Activated T-helper 17 cell treated with anti-CD3 and anti-CD28 coated beads, Interleukin-2, amount 50 U/mL, for 72 hours (primary cell): Measurements from ENCODE around the gene ESRP2. TPM values are rescaled to one million over a fixed set of nuclear protein-coding genes. Genes with fewer than 3 reads are reported as not detected.
A peak's percentile ranks its signal among the peaks of the same experiment; 100 is the strongest.

ENCODE experiments used
- ATAC-seq: fragments of 150-1000 bp; cut with Tn5 transposase; replicated peaks from 2 replicates; pipeline ENCODE4 v1.10.0; 2021; ENCODE audit warnings: mild to moderate bottlenecking, moderate library complexity
- H3K27ac Mint-ChIP-seq: one replicate; pipeline ENCODE4 v1.8.0; 2022; ENCODE audit warnings: mixed read lengths
- H3K27me3 Mint-ChIP-seq: one replicate; pipeline ENCODE4 v1.8.0; 2022; ENCODE audit warnings: mixed read lengths
- H3K36me3 Mint-ChIP-seq: one replicate; pipeline ENCODE4 v1.8.0; 2022; ENCODE audit warnings: low read depth, mild to moderate bottlenecking, mixed read lengths
- H3K4me1 Mint-ChIP-seq: one replicate; pipeline ENCODE4 v1.8.0; 2022; ENCODE audit warnings: mixed read lengths
- H3K4me3 Mint-ChIP-seq: one replicate; pipeline ENCODE4 v1.8.0; 2022; ENCODE audit warnings: mild to moderate bottlenecking, mixed read lengths
- H3K9me3 Mint-ChIP-seq: one replicate; pipeline ENCODE4 v1.8.0; 2022; ENCODE audit warnings: mixed read lengths
- total RNA-seq, 2 donors: library from RNA; stranded (reverse); gene quantifications; one replicate each; pipeline ENCODE4 v1.2.3, GENCODE V29; 2022

ESRP2 gene
- total RNA-seq, 2 donors from 2014 or later = 0.13 to 0.15 TPM

- Mint-ChIP-seq H3K27me3 (no peaks in the 10 kb centered on the region), H3K4me3 (peak overlapping the region; percentile 71), H3K9me3 (no peaks in the 10 kb centered on the region), H3K4me1 (peaks cover 46% of the 10 kb centered on the region), H3K36me3 (peaks cover 97% of the 10 kb centered on the region), H3K27ac (peak overlapping the region; percentile 90)
- ATAC-seq = peak; percentile 68
Measured at GRCh38 chr16:68270353-68270752, 34.4 kb upstream of the ESRP2 start.

GRCh38 chr16:68269793-68270192 is 33.9 kb upstream of the ESRP2 start:
- H3K9me3 Mint-ChIP-seq = no peaks in the 10 kb centered on the region
- H3K4me1 Mint-ChIP-seq = peaks cover 48% of the 10 kb centered on the region
- no peak for ATAC-seq
- peak overlapping the region; percentile 71 for H3K4me3 Mint-ChIP-seq
- peaks cover 97% of the 10 kb centered on the region for H3K36me3 Mint-ChIP-seq
- no peaks in the 10 kb centered on the region for H3K27me3 Mint-ChIP-seq
- peak overlapping the region; percentile 90 for H3K27ac Mint-ChIP-seq

DNA sequence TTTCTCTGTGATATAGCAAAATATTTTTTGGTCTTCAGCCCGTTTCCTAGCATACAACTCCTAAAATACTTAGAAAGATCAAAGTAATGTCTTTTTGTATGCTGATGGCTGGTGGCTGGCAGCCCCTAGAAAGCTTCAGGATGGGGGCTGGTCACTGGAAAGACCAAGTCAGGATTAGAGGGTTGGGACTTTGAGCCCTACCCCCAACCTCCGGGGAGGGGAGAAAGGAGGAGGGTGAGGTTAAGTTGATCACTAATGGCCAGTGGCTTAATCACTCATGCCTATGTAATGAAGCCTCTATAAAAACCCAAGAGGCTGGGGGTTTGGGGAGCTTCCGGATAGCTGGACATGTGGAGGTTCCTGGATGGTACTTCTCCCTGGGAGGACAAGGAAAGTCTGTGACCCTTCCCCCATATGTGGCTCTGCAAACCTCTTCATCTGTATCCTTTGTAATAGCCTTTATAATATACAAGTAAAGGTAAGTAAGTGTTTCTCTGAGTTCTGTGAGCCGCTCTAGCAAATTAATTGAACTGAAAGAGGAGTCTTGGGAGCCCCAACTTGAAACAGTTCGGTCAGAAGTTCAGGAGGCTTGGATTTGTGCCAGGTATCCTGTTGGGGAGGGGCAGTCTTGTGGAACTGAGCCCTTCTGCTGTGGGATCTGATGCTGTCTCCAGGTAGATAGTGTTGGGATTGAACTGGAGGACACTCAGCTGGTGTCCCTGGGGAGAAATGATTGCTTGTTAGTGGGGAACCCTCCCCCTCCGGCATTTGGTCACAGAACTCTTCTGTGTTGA is 31.9 kb upstream of the ESRP2 start:
- H3K36me3 Mint-ChIP-seq = peaks cover 79% of the 10 kb centered on the region
- H3K27me3 Mint-ChIP-seq = no peaks in the 10 kb centered on the region
- H3K27ac Mint-ChIP-seq = peak overlapping the region; percentile 91
- peaks cover 39% of the 10 kb centered on the region for H3K4me1 Mint-ChIP-seq
- no peaks in the 10 kb centered on the region for H3K9me3 Mint-ChIP-seq
- peak overlapping the region; percentile 87 for H3K4me3 Mint-ChIP-seq
- ATAC-seq = no peak

- peaks cover 34% of the 10 kb centered on the region for H3K4me1 Mint-ChIP-seq
- no peaks in the 10 kb centered on the region for H3K27me3 Mint-ChIP-seq
- no peaks in the 10 kb centered on the region for H3K9me3 Mint-ChIP-seq
- peak; percentile 52 for ATAC-seq
- H3K36me3 Mint-ChIP-seq = peaks cover 54% of the 10 kb centered on the region
- peak overlapping the region; percentile 87 for H3K4me3 Mint-ChIP-seq
- H3K27ac Mint-ChIP-seq = peak overlapping the region; percentile 92
Measured at GRCh38 chr16:68265078-68265920, 29.4 kb upstream of the ESRP2 start.

DNA sequence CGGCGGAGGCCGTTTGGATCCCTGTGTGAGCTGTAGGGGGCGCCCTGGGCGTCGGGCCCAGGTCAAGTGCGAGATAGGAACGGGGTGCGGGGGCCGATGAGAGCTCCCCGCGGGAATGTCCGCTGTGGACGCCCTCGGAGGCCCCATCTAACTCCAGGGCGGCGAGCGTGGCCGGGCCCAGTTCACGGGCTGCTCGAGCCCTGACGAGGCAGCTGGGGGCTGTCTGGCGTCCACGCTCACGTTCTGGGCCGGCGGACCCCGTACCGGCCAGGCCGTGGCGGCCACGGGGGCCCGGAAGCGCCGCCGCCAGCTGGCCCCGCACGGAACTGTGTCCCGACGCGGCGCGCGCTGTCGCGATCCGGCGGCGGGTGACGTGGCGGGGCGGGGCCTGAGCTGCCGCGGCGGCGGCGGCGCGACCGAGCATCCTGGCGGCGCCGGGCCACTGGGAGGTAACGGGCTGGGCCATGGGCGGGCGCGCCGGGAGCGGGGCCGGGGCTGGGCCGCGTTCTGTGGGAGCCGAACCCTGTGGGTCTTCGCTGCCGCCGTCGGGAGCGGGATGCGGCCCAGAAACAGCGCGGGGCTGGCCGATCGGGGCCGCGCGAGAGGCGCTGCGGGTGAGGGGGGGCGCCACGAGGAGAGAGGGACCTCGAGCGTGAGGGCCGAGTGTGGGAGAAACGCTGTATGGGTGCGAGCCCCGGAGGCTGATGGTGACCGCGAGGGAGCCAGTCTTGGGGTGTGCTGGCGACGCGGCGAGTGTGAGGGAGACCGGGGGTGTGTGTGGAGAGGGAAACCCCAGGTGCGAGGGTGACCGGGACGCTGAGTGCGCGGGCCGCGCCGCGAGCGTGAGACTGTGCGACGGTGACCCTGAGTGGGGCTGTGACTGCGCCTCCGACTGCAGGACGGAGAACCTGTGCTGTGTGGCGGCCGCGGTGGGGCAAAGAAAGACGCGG is 28.5 kb upstream of the ESRP2 start, which contains the start of gene SLC7A6:
SLC7A6 (plus strand) TSS at position 399 of the 950 bp plus-strand sequence. CDS start 10,201 bp downstream, outside the sequence.
- peaks cover 30% of the 10 kb centered on the region for H3K4me1 Mint-ChIP-seq

GRCh38 chr16:68263559-68264127 is 27.7 kb upstream of the ESRP2 start:
- peak overlapping the region; percentile 87 for H3K4me3 Mint-ChIP-seq
- H3K4me1 Mint-ChIP-seq = peaks cover 24% of the 10 kb centered on the region
- no peak for ATAC-seq
- peaks cover 39% of the 10 kb centered on the region for H3K36me3 Mint-ChIP-seq
- no peaks in the 10 kb centered on the region for H3K9me3 Mint-ChIP-seq
- peak overlapping the region; percentile 92 for H3K27ac Mint-ChIP-seq
- H3K27me3 Mint-ChIP-seq = no peaks in the 10 kb centered on the region

More for the DNA sequence above, 28.5 kb upstream of the ESRP2 start, which contains the start of gene SLC7A6:
- peaks cover 45% of the 10 kb centered on the region for H3K36me3 Mint-ChIP-seq
- peak within 1 kb of the TSS; percentile 87 for H3K4me3 Mint-ChIP-seq
- H3K27ac Mint-ChIP-seq = peak within 1 kb of the TSS; percentile 92
- ATAC-seq = peak; percentile 80
- no peaks in the 10 kb centered on the region for H3K9me3 Mint-ChIP-seq
- no peaks in the 10 kb centered on the region for H3K27me3 Mint-ChIP-seq

DNA sequence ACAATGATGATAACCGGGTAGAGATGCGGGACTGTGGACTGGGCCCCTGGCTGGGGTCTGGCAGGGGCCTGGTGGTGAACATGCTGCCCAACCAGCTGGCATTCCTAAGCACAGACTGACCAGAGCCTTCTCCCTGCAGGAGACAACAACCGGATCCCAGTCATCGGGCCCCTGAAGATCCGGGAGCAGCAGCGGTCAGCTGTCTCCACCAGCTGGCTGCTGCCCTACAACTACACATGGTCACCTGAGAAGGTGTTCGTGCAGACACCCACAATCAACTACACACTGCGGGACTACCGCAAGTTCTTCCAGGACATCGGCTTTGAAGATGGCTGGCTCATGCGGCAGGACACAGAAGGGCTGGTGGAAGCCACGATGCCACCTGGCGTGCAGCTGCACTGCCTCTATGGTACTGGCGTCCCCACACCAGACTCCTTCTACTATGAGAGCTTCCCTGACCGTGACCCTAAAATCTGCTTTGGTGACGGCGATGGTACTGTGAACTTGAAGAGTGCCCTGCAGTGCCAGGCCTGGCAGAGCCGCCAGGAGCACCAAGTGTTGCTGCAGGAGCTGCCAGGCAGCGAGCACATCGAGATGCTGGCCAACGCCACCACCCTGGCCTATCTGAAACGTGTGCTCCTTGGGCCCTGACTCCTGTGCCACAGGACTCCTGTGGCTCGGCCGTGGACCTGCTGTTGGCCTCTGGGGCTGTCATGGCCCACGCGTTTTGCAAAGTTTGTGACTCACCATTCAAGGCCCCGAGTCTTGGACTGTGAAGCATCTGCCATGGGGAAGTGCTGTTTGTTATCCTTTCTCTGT is 23.3 kb upstream of the ESRP2 start:
- no peak for ATAC-seq
- peaks cover 17% of the 10 kb centered on the region for H3K36me3 Mint-ChIP-seq
- H3K4me3 Mint-ChIP-seq = no peak overlapping the region
- no peak overlapping the region for H3K27ac Mint-ChIP-seq
- H3K27me3 Mint-ChIP-seq = no peaks in the 10 kb centered on the region
- no peaks in the 10 kb centered on the region for H3K9me3 Mint-ChIP-seq
- H3K4me1 Mint-ChIP-seq = peaks cover 7% of the 10 kb centered on the region

DNA sequence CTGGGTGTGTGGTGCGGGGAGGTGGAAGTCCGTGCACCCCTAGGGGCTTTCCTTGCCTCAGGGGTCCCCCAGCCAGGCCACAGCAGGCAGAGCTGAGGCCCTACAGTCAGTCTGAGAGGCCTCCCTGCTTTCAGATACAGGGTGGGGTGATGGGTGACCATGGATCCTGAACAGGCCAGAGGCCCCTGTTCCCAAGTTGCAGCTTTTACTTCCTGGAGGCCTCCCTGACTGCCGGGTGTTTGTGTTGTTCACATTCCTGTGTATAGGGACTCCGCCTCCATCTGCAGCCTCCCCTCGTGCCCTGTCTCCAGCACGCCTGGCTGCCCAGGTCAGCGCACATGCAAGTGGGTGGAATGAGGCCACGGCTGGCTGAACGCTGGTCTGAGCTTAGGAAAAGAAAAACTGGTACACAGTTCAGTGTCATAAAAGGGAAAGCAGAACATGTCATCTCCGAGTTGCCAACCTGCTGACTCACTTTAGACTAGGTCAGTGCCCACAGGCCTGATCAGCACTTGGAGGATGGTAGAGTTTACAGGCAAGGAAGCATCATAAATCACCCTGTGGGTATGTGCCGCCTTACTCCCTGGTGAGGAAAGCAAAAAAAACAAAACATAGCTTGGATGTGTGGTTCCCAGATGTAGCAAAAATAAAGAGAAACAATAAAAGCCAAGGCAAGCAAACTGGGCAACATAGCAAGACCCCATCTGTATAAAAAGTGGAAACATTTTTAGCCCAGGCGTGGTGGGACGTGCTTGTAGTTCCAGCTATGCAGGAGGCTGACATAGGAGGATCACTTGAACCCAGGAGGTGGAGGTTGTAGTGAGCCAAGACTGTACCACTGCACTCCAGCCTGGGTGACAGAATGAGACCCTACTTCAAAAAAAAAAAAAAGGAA is 22.2 kb upstream of the ESRP2 start:
- Mint-ChIP-seq H3K4me3 (no peak overlapping the region), H3K36me3 (peaks cover 21% of the 10 kb centered on the region), H3K27ac (no peak overlapping the region), H3K4me1 (peaks cover 2% of the 10 kb centered on the region), H3K9me3 (no peaks in the 10 kb centered on the region), H3K27me3 (no peaks in the 10 kb centered on the region)
- peak; percentile 48 for ATAC-seq

GRCh38 chr16:68257251-68257905 is 21.5 kb upstream of the ESRP2 start:
- H3K27ac Mint-ChIP-seq = no peak overlapping the region
- no peaks in the 10 kb centered on the region for H3K9me3 Mint-ChIP-seq
- no peak overlapping the region for H3K4me3 Mint-ChIP-seq
- peaks cover 28% of the 10 kb centered on the region for H3K36me3 Mint-ChIP-seq
- no peaks in the 10 kb centered on the region for H3K4me1 Mint-ChIP-seq
- no peaks in the 10 kb centered on the region for H3K27me3 Mint-ChIP-seq
- no peak for ATAC-seq

GRCh38 chr16:68255712-68256111 is 19.8 kb upstream of the ESRP2 start:
- H3K9me3 Mint-ChIP-seq = no peaks in the 10 kb centered on the region
- H3K27ac Mint-ChIP-seq = no peak overlapping the region
- H3K36me3 Mint-ChIP-seq = peaks cover 45% of the 10 kb centered on the region
- H3K4me1 Mint-ChIP-seq = no peaks in the 10 kb centered on the region
- H3K27me3 Mint-ChIP-seq = no peaks in the 10 kb centered on the region
- H3K4me3 Mint-ChIP-seq = no peak overlapping the region
- ATAC-seq = no peak

- Mint-ChIP-seq H3K27ac (no peak overlapping the region), H3K27me3 (no peaks in the 10 kb centered on the region), H3K9me3 (no peaks in the 10 kb centered on the region)
Measured at GRCh38 chr16:68253721-68254120, 17.8 kb upstream of the ESRP2 start.

DNA sequence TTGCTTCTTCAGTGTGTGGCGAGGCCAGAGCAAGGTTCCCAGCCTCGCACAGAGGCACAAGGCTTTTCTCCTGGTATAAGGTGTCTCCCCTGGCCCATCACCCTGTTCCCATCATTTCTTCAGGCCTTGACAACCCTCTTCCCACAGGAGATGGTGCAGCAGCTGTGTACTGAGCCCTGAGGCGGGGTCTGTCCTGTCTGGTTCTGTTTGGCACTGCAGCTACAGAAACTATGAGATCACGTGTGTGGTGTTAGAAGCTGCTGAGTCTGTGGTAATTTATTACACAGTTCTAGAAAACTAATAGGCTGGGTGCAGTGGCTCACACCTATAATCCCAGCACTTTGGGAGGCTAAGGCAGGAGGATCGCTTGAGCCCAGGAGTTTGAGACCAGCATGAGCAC is 16.5 kb upstream of the ESRP2 start:
- no peak overlapping the region for H3K4me3 Mint-ChIP-seq
- no peaks in the 10 kb centered on the region for H3K27me3 Mint-ChIP-seq
- ATAC-seq = no peak
- no peaks in the 10 kb centered on the region for H3K9me3 Mint-ChIP-seq
- no peak overlapping the region for H3K27ac Mint-ChIP-seq
- H3K36me3 Mint-ChIP-seq = peaks cover 55% of the 10 kb centered on the region
- H3K4me1 Mint-ChIP-seq = no peaks in the 10 kb centered on the region

More at GRCh38 chr16:68253721-68254120, 17.8 kb upstream of the ESRP2 start:
- H3K4me3 Mint-ChIP-seq = no peak overlapping the region
- H3K4me1 Mint-ChIP-seq = no peaks in the 10 kb centered on the region
- ATAC-seq = no peak
- H3K36me3 Mint-ChIP-seq = peaks cover 60% of the 10 kb centered on the region
